ENCODE measurements around the gene ATCAY.

ATCAY gene

DNA sequence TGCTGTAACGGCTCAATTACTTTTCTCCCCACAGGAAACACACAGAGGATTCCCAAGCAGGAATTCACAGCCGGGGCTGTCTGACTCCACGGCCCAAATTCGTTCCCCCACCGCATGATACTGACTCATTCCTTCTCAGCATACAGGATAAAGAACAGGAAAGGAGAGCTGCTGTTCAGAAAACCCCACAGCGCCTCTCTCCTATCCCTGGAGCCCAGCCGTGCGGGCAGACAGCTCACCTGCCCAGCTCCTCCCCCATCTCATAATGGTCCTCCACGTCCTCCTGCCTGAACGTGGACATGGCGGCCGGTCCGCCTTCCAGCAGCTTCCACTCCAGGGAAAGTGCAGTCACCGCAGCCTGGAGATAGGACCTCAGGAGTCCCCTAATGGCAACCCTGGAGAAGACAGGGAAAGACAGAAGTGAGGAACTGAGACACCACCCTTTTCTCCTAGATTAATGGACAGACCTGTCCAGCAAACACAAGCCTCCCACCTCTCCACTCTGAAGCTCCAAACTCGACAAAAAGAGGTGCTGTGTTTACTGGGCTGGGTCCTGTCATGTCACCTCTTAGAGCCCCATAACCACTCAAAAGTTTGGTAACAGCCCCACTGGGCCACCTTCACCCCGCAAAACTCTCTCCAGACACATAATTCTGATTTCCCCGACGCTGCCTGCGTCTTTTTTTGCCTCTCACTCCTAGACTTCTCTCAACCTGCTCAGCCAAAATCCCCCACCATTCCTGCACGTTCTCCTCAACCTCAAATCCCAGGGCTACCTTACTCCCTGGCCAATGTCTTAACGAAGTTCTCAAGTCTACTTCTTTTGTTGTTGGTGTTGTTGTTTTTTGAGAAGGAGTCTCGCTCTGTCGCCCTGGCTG, 89.2 kb downstream of the ATCAY start:
- no peak for DNase-seq (ENCODE audit: low read depth, low spot score)

DNA sequence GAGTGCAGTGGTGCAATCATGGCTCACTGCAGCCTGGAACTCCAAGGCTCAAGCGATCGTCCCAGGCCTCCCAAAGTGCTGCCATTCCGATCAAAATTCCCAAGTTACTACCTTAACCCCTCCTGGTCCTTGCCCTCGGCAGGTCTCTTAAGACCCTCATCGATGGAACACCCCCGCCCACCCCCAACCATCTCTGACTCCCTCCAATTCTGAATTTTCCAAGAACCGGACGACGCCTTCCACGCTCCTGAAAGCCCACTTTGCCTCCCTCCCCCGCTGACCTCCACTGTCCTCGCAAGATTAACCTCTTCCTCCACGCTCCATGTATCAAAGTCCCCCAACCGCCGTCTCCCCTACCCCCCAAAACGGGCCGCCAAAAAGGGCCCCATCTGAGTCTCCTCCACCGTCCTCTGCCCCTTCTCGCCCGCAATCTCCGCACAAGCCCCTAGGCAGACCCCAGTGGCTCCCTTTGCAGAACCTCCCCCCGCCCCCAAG, 89.9 kb downstream of the ATCAY start:
- no peak for DNase-seq (ENCODE audit: low read depth, low spot score)

GRCh38 chr19:3970808-3971598, 90.5 kb downstream of the ATCAY start, which contains the start of gene DAPK3:
DAPK3 (minus strand) TSS chr19:3971099; CDS start chr19:3969735, 1,364 bp downstream.
- DNase-seq (ENCODE audit: low read depth, low spot score): peak; percentile 89

GRCh38 chr19:3975144-3975543, 94.7 kb downstream of the ATCAY start:
- DNase-seq (ENCODE audit: low read depth, low spot score): no peak

DNA sequence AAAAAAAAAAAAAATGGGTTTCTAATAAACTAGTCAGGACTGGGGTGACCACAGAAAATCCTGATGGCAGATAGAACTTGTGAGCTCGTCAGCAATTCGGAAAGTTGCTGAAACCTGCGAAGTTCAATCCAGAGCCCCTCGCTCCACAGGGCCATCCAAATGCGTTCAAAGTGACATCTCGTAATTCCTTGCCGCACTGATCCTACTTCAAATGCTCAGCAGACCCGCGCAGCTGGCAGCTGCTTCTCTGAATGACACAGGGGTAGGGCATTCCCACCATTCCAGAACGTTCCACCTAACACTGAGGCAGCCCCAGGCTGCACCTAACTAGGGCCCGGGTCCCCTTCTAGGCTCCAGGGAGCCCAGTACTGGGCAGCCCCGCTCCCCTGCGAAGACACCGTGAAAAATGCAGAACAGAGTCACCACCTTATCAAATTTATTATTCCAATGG, 95.2 kb downstream of the ATCAY start:
- no peak for DNase-seq (ENCODE audit: low read depth, low spot score)

DNA sequence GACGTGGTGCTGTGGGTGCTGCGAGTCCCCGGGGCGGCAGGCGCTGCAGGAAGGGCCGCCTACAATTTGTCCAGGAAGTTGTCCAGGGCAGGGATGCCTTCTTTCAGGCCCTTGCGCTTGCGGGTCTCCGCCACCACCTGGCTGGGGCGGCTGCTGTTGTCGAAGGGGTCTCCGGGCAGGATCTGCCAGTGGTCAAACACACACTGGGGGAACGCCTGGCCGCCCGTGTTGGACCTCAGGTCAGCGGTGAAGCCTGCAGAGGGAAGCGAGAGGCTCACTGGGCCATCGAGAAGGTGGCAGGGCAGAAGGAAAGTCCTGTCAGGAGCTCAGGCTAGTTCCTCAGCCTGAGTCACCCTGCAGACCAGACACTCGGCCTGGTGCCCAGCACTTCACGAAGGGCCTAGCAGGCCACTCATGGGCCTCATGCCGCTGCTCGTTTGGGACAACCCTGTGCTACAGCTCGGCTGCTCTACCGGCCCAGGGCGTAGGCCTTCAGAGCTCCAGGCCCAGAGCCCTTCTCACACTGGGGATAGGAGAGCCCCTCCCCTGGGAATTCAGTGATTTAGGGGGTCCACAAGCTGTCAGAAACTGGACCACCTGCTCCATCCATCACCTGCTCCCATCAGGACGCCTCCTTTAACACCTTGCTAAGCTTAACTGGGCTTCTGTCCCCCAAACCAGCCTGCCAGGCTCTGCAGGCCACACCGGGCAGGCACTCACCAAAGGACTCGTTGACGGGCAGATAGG, 96.2 kb downstream of the ATCAY start:
- no peak for DNase-seq (ENCODE audit: low read depth, low spot score)

All from activated naive CD8-positive, alpha-beta T cell treated with anti-CD3 and anti-CD28 coated beads, Interleukin-2, amount 50 U/mL, for 16 hours (primary cell).